CD4-positive, alpha-beta T cell (primary cell): Measurements from ENCODE around the gene HK3. TPM values are rescaled to one million over a fixed set of nuclear protein-coding genes. Genes with fewer than 3 reads are reported as not detected.

Experiments used
- ATAC-seq: fragments of 200-7000 bp; cut with Tn5 transposase; one replicate; pipeline ENCODE4 v1.10.0; 2022; ENCODE audit warnings: mild to moderate bottlenecking; ENCODE audit not compliant: poor library complexity
- CTCF ChIA-PET: fragments of 350-600 bp; sonication (Branson Sonifier 250); formaldehyde crosslinking; loops from one replicate; lab custom pipeline; 2021; ENCODE audit warnings: antibody characterized with exemption, inconsistent platforms; lab: Charles Lee
- POLR2A ChIA-PET: fragments of 350-600 bp; sonication (Branson Sonifier 250); formaldehyde crosslinking; loops from one replicate; lab custom pipeline; 2021; ENCODE audit warnings: antibody characterized with exemption, inconsistent platforms; lab: Charles Lee
- DNase-seq, 14 experiments: peaks; one replicate each; pipeline ENCODE4 v3.0.0-alpha.2; 2013 to 2020; ENCODE audit warnings: mixed read lengths in 2 of 14
- H3K27ac ChIP-seq, 2 donors: one replicate each; pipeline versions ENCODE4 v1.5.1 to v1.7.0; 2013; ENCODE audit warnings: low read length in 2 of 2, low read depth in 1 of 2, mild to moderate bottlenecking in 1 of 2
- H3K27me3 ChIP-seq, 2 experiments: 1 replicate in 1 of 2; 2 replicates in 1 of 2; pipeline versions ENCODE4 v1.6.1 to v1.7.0; 2013; ENCODE audit warnings: low read length in 2 of 2, control low read depth in 1 of 2, mild to moderate bottlenecking in 1 of 2, moderate library complexity in 1 of 2; ENCODE audit not compliant: insufficient read depth in 2 of 2, control insufficient read depth in 1 of 2
- H3K36me3 ChIP-seq: one replicate; pipeline ENCODE4 v1.6.1; 2013; ENCODE audit warnings: low read length, control low read depth; ENCODE audit not compliant: insufficient read depth
- H3K4me1 ChIP-seq: one replicate; pipeline ENCODE4 v1.6.1; 2013; ENCODE audit warnings: low read length, control low read depth; ENCODE audit not compliant: insufficient read depth
- H3K4me3 ChIP-seq: one replicate; pipeline ENCODE4 v1.5.1; 2013; ENCODE audit warnings: mild to moderate bottlenecking, low read length, moderate library complexity
- H3K9me3 ChIP-seq, 2 experiments: 1 replicate in 1 of 2; 2 replicates in 1 of 2; pipeline versions ENCODE4 v1.6.1 to v1.7.0; 2013; ENCODE audit warnings: low read length in 2 of 2, mild to moderate bottlenecking in 2 of 2, control low read depth in 1 of 2, moderate library complexity in 1 of 2; ENCODE audit not compliant: control insufficient read depth in 1 of 2, insufficient read depth in 1 of 2
- H3K27ac Mint-ChIP-seq: one replicate; pipeline ENCODE4 v1.8.0; 2020; ENCODE audit warnings: mixed read lengths
- H3K27me3 Mint-ChIP-seq: one replicate; pipeline ENCODE4 v1.8.0; 2021; ENCODE audit warnings: mixed read lengths
- H3K36me3 Mint-ChIP-seq: one replicate; pipeline ENCODE4 v1.8.0; 2021; ENCODE audit warnings: low read depth, mixed read lengths
- H3K4me1 Mint-ChIP-seq: one replicate; pipeline ENCODE4 v1.8.0; 2021; ENCODE audit warnings: low read depth, mixed read lengths
- H3K4me3 Mint-ChIP-seq: one replicate; pipeline ENCODE4 v1.8.0; 2020; ENCODE audit warnings: mild to moderate bottlenecking, mixed read lengths
- H3K9me3 Mint-ChIP-seq: one replicate; pipeline ENCODE4 v1.8.0; 2020; ENCODE audit warnings: mixed read lengths
- CTCF ChIP-seq: fragments of 200-600 bp; IDR thresholded peaks from one replicate; pipeline ENCODE4 v1.8.0; 2022; ENCODE audit warnings: antibody characterized with exemption, mild to moderate bottlenecking
- intact Hi-C, 2 experiments: fragments of 100-400 bp; cut with DNase I in 1 of 2; cut with micrococcal nuclease in 1 of 2; formaldehyde crosslinking; loops; one replicate each; pipeline versions ENCODE4 v1.15.1 to v1.9.0; 2023 to 2025; cut with DNase I, micrococcal nuclease
- total RNA-seq, 174 experiments: library from RNA in 2 of 174; stranded (reverse) in 2 of 174; gene quantifications; one replicate each; pipeline ENCODE4 v1.2.3 and lab custom pipeline; 2021 to 2026

Gene HK3
- total RNA-seq, 2 experiments from 2014 or later, result 0.74 to 1.2 TPM

GRCh38 chr5:176853151-176853778 lies 45.9 kb downstream of the HK3 start:
- H3K4me1 Mint-ChIP-seq, result no peaks in the 10 kb centered on the region
- H3K27ac Mint-ChIP-seq, result no peak overlapping the region
- no peaks in the 10 kb centered on the region for H3K36me3 Mint-ChIP-seq
- intact Hi-C loops, result no loop called here
- DNase-seq, result no peak
- peaks cover 0 to 9% of the 10 kb centered on the region in 2 experiments for H3K9me3 ChIP-seq
- H3K9me3 Mint-ChIP-seq, result no peaks in the 10 kb centered on the region
- H3K4me3 ChIP-seq, result no peak overlapping the region
- no peaks in the 10 kb centered on the region for H3K4me1 ChIP-seq
- no peak overlapping the region for H3K27ac ChIP-seq
- no peaks in the 10 kb centered on the region for H3K36me3 ChIP-seq
- no peak overlapping the region for H3K4me3 Mint-ChIP-seq
- POLR2A ChIA-PET, result no interaction called here
- TF ChIP-seq CTCF, result no peak
- CTCF ChIA-PET, result no interaction called here
- no peak for ATAC-seq
- peaks cover 30% of the 10 kb centered on the region for H3K27me3 Mint-ChIP-seq
- H3K27me3 ChIP-seq, result peaks cover 5 to 6% of the 10 kb centered on the region in 2 experiments

- no peaks in the 10 kb centered on the region for H3K36me3 ChIP-seq
- Mint-ChIP-seq H3K4me1 (no peaks in the 10 kb centered on the region), H3K27me3 (peaks cover 29% of the 10 kb centered on the region), H3K9me3 (no peaks in the 10 kb centered on the region), H3K36me3 (no peaks in the 10 kb centered on the region), H3K4me3 (no peak overlapping the region), H3K27ac (no peak overlapping the region)
- H3K4me1 ChIP-seq, result no peaks in the 10 kb centered on the region
- DNase-seq (no peak), ATAC-seq (no peak)
- intact Hi-C loops, result no loop called here
- no peak overlapping the region for H3K27ac ChIP-seq
- CTCF ChIA-PET, result no interaction called here
- peaks cover 0 to 7% of the 10 kb centered on the region in 2 experiments for H3K9me3 ChIP-seq
- TF ChIP-seq CTCF, result no peak
- POLR2A ChIA-PET, result no interaction called here
- no peak overlapping the region for H3K4me3 ChIP-seq
- peaks cover 0 to 8% of the 10 kb centered on the region in 2 experiments for H3K27me3 ChIP-seq
These were observed 47.1 kb downstream of the HK3 start for GRCh38 chr5:176851871-176852658.

DNA sequence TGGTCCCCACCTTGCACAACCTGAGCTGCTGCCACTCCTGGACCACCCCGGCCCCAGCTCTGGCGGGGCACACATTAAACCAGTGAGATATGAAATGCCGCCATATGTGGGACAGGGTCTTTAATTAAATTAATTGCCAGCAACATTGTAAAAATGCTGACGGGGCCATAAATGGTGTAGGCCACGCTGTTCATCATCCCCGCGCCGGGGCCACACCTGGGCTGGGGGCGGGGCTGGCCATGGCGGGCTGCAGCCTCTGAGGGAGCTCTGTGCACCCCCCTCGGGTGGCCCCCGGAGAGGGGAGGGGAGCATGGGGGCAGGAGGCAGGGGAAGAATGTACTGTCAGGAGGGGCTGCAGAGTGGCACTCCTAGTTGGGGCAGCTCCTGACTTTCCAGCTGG lies 47.8 kb downstream of the HK3 start:
- Mint-ChIP-seq H3K27me3 (peaks cover 32% of the 10 kb centered on the region), H3K9me3 (no peaks in the 10 kb centered on the region), H3K4me1 (no peaks in the 10 kb centered on the region), H3K4me3 (no peak overlapping the region), H3K36me3 (no peaks in the 10 kb centered on the region), H3K27ac (no peak overlapping the region)
- intact Hi-C loops, result no loop called here
- ChIA-PET CTCF (no interaction called here), POLR2A (no interaction called here)
- no peak for TF ChIP-seq CTCF
- ATAC-seq (no peak), DNase-seq (no peak)
- no peaks in the 10 kb centered on the region for H3K36me3 ChIP-seq
- no peak overlapping the region for H3K27ac ChIP-seq
- H3K9me3 ChIP-seq, result peaks cover 0 to 13% of the 10 kb centered on the region in 2 experiments
- no peaks in the 10 kb centered on the region for H3K4me1 ChIP-seq
- peaks cover 0 to 9% of the 10 kb centered on the region in 2 experiments for H3K27me3 ChIP-seq
- H3K4me3 ChIP-seq, result no peak overlapping the region
